ACC112 (cell line): ENCODE data around the gene TPRG1L.

Source experiments
- H2AFZ ChIP-seq: fragments of 200-600 bp; sonication (generic); one replicate; pipeline ENCODE4 v1.6.0; 2017; ENCODE audit warnings: antibody characterized with exemption, low read length; ENCODE audit not compliant: unreplicated experiment
- H3K27ac ChIP-seq: fragments of 200-600 bp; sonication (generic); 2 replicates; pipeline ENCODE4 v1.5.1; 2014; ENCODE audit warnings: low read depth, mild to moderate bottlenecking, antibody characterized with exemption, low read length, moderate library complexity
- H3K27me3 ChIP-seq: fragments of 200-600 bp; sonication (generic); 2 replicates; pipeline ENCODE4 v1.6.1; 2014; ENCODE audit warnings: mild to moderate bottlenecking, antibody characterized with exemption, low read length, moderate library complexity, mixed read lengths; ENCODE audit not compliant: insufficient read depth
- H3K36me3 ChIP-seq: fragments of 200-600 bp; sonication (generic); 2 replicates; pipeline ENCODE4 v1.6.1; 2016; ENCODE audit warnings: mild to moderate bottlenecking, antibody characterized with exemption, low read length, moderate library complexity, mixed read lengths; ENCODE audit not compliant: insufficient read depth
- H3K4me1 ChIP-seq: fragments of 200-600 bp; sonication (generic); one replicate; pipeline ENCODE4 v1.6.1; 2016; ENCODE audit warnings: low read length, mixed read lengths; ENCODE audit not compliant: insufficient read depth, unreplicated experiment, control insufficient read depth
- H3K4me3 ChIP-seq: fragments of 200-600 bp; sonication (generic); 2 replicates; pipeline ENCODE4 v1.5.1; 2014; ENCODE audit warnings: mild to moderate bottlenecking, low read depth, low read length
- H3K79me2 ChIP-seq: fragments of 200-600 bp; sonication (generic); one replicate; pipeline ENCODE4 v1.6.0; 2016; ENCODE audit warnings: low read length; ENCODE audit not compliant: control insufficient read depth, unreplicated experiment, insufficient read depth

TPRG1L gene

DNA sequence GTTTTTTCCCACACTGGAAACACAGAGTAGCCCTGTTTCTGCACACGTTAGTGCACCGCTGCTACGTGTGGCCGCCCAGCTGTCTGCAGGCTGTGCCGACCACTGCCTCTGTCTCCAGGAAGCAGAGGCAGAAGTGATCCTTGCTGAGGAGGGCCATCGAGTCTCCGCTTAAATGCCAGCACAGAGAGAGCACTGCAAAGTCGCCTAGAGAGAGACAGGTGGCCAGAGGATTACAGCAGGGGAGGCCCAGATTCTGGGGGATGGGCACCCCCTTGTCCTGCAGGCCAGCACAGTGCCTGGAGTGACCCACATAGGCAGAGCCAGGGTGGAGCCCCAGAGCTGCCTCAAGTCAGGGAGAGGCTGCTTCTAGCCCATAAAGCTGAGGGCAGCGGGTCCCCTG is 6.1 kb downstream of the TPRG1L start:
- H3K4me1 ChIP-seq, result peaks cover 6% of the 10 kb centered on the region
- no peak overlapping the region for H2AFZ ChIP-seq
- no peak overlapping the region for H3K4me3 ChIP-seq
- 0 out of 2 replicates have a peak, but pooled peaks cover 4% of the 10 kb centered on the region for H3K36me3 ChIP-seq
- no peaks in the 10 kb centered on the region for H3K27me3 ChIP-seq
- H3K79me2 ChIP-seq, result no peaks in the 10 kb centered on the region
- no peak overlapping the region for H3K27ac ChIP-seq

- no peaks in the 10 kb centered on the region for H3K79me2 ChIP-seq
- peaks cover 3% of the 10 kb centered on the region for H3K4me1 ChIP-seq
- H3K27ac ChIP-seq, result no peak overlapping the region
- no peak overlapping the region for H2AFZ ChIP-seq
- no peaks in the 10 kb centered on the region for H3K27me3 ChIP-seq
- 0 out of 2 replicates have a peak, but pooled peaks cover 4% of the 10 kb centered on the region for H3K36me3 ChIP-seq
- H3K4me3 ChIP-seq, result no peak overlapping the region
Observed at GRCh38 chr1:3631320-3632260, 6.8 kb downstream of the TPRG1L start.

GRCh38 chr1:3632298-3632697 is 7.5 kb downstream of the TPRG1L start:
- Histone ChIP-seq H2AFZ (no peak overlapping the region), H3K4me3 (no peak overlapping the region), H3K4me1 (peaks cover 3% of the 10 kb centered on the region), H3K79me2 (no peaks in the 10 kb centered on the region), H3K27me3 (no peaks in the 10 kb centered on the region), H3K36me3 (0 out of 2 replicates have a peak, but pooled peaks cover 4% of the 10 kb centered on the region), H3K27ac (no peak overlapping the region)

- Histone ChIP-seq H3K27ac (no peak overlapping the region), H3K79me2 (no peaks in the 10 kb centered on the region), H2AFZ (no peak overlapping the region), H3K27me3 (no peaks in the 10 kb centered on the region), H3K4me1 (peaks cover 3% of the 10 kb centered on the region), H3K36me3 (0 out of 2 replicates have a peak, but pooled peaks cover 4% of the 10 kb centered on the region), H3K4me3 (no peak overlapping the region)
Observed at GRCh38 chr1:3632716-3633343, 8.0 kb downstream of the TPRG1L start.

DNA sequence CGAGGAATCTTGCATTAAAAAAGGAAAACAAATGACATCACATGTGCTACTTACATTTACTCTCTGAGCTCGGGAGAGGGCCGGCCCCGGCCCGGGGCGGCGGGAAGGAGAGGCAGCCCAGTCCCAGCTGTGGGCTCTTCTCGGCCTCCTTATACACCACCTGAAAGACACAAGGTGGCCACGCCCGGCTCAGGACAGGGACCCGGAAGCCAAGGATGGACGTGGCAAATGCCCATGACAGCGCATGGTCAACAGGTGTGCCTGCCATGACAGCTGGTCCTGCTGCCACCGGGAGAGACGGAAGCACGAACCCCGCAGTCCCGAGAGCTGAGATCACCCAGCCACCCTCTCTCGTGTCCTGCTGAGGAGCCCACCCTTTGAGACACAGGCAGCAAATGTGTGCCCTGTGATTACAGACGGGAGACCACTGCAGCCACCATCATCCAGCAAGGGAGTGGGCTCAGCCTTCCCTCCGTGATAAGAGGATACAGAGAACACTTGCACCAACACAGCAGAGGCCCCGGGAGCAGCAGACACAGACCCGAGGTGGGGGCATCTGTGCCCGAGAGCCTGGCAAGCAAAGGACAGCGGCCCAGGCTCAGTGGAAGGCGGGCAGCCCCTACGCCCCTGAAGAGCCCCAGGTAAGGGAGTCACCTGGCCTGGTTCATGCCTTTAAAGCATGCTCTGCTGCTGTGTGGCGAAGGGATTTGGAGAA is 8.7 kb downstream of the TPRG1L start:
- H2AFZ ChIP-seq, result no peak overlapping the region
- H3K4me3 ChIP-seq, result no peak overlapping the region
- no peaks in the 10 kb centered on the region for H3K79me2 ChIP-seq
- H3K36me3 ChIP-seq, result 0 out of 2 replicates have a peak, but pooled peaks cover 4% of the 10 kb centered on the region
- H3K4me1 ChIP-seq, result peaks cover 3% of the 10 kb centered on the region
- no peak overlapping the region for H3K27ac ChIP-seq
- H3K27me3 ChIP-seq, result no peaks in the 10 kb centered on the region

DNA sequence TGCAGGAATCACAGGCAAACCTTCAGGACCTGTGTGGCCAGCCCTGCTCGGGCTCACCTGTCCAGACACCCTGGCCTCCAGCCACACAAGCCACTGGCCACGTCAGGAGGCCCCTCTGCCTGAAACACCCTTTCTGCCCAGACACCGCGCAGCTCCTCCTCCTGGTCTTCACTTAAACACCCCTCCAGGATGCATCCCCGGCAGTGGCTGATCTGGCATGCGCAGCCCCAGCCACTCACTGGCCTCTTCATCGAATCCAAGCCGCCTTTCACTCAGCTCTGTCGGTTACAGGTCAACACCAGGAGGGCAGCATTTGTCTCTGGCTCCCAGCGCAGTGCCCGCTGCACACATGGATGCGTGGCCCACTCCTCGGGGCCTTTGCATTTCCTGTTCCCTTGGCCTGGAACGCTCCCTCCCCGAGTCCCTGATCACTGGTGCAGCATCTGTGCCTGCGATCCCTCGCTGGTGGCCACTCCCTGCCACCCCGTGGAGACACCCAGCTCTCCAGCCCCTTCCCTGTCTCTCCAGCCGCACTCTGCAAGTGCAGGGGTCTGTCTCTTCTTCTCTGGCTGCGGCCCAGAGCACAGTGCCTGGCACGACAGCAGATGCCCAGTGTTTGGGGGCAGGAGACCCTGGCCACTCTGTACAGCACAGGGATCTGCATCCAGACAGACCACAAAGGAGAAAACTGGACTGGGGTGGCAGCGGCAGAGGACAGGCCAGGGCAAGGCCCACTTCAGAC is 9.4 kb downstream of the TPRG1L start:
- no peaks in the 10 kb centered on the region for H3K79me2 ChIP-seq
- H3K36me3 ChIP-seq, result 0 out of 2 replicates have a peak, but pooled peaks cover 1% of the 10 kb centered on the region
- H3K27me3 ChIP-seq, result no peaks in the 10 kb centered on the region

DNA sequence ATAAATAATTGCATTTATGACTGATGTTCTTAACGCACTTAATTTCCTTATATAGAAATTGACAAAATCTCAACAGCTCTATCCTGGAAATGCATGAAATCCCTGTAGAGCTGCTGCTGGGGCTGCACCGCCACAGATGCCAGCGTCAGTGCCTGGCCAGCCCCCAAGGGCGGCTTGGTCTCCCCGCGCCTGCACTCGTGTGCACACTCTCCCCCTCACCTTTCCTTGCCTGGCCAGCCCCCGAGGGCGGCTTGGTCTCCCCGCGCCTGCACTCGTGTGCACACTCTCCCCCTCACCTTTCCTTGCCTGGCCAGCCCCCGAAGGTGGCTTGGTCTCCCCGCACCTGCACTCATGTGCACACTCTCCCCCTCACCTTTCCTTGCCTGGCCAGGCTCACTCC is 11.3 kb downstream of the TPRG1L start:
- H3K79me2 ChIP-seq, result no peaks in the 10 kb centered on the region
- no peak overlapping the region for H3K27ac ChIP-seq
- H3K36me3 ChIP-seq, result no peaks in the 10 kb centered on the region
- H2AFZ ChIP-seq, result no peak overlapping the region
- no peaks in the 10 kb centered on the region for H3K4me1 ChIP-seq
- no peaks in the 10 kb centered on the region for H3K27me3 ChIP-seq
- H3K4me3 ChIP-seq, result no peak overlapping the region

More for the DNA sequence above, 9.4 kb downstream of the TPRG1L start:
- Histone ChIP-seq H2AFZ (no peak overlapping the region), H3K4me1 (peaks cover 3% of the 10 kb centered on the region), H3K27ac (no peak overlapping the region), H3K4me3 (no peak overlapping the region)

GRCh38 chr1:3636531-3636930 is 11.7 kb downstream of the TPRG1L start:
- no peak overlapping the region for H3K4me3 ChIP-seq
- no peaks in the 10 kb centered on the region for H3K79me2 ChIP-seq
- no peaks in the 10 kb centered on the region for H3K36me3 ChIP-seq
- no peak overlapping the region for H3K27ac ChIP-seq
- H3K27me3 ChIP-seq, result no peaks in the 10 kb centered on the region
- H3K4me1 ChIP-seq, result no peaks in the 10 kb centered on the region
- H2AFZ ChIP-seq, result no peak overlapping the region

GRCh38 chr1:3638027-3638426 is 13.2 kb downstream of the TPRG1L start:
- H3K27ac ChIP-seq, result no peak overlapping the region
- no peak overlapping the region for H3K4me3 ChIP-seq
- H3K27me3 ChIP-seq, result no peaks in the 10 kb centered on the region
- no peak overlapping the region for H2AFZ ChIP-seq
- no peaks in the 10 kb centered on the region for H3K36me3 ChIP-seq
- H3K4me1 ChIP-seq, result no peaks in the 10 kb centered on the region
- H3K79me2 ChIP-seq, result no peaks in the 10 kb centered on the region

DNA sequence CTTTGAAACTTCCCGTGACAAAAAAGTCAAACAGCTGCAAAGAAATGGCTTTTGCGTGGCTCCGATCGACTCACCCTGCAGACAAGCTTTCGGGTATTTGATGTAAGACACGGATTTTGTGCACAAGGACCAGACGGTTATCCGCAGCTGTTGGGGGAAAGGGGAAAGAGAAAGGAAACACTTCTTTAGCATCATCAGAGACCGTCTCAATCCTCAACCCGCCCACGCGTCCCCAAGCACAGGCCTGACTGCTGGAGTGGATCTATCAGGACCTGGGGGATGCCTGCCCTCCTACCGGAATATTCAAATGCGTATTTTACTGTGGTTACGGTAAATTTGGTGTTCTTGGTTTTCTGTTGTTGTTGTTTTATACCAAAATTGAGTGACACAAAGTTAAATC is 13.9 kb downstream of the TPRG1L start:
- Histone ChIP-seq H3K4me1 (no peaks in the 10 kb centered on the region), H3K27ac (no peak overlapping the region), H3K27me3 (no peaks in the 10 kb centered on the region), H3K36me3 (no peaks in the 10 kb centered on the region), H3K79me2 (no peaks in the 10 kb centered on the region), H3K4me3 (no peak overlapping the region), H2AFZ (no peak overlapping the region)
